ENCODE data around the gene IL17C.

The IL17C gene

DNA sequence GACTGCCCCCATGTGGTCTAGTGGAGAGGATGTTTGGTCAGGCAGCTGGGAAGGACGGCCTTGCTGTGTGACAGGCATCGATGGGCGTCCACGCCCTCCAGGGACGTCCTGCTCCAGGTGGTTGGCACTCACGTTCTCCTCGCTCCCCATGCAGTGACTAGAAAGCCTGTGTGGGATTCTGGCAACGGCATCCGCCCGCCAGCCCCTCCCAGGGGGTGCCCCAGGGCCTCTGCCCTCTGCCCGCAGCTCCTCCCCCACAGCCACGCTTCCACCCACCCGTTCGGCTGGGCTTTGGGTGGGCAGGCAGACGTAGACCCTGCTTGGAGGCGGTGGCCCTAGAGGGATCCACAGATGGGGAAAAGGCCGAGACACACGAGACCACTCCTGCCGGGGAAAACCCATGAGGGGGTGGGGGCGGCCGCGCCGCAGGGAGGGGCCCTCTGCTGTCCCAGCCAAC is 4.7 kb upstream of the IL17C start:
- no peak for DNase-seq (ENCODE audit: low spot score)
- Histone ChIP-seq H3K27ac (no peak overlapping the region), H3K4me3 (peak overlapping the region; percentile 63)
- TF ChIP-seq, protein P1, sequence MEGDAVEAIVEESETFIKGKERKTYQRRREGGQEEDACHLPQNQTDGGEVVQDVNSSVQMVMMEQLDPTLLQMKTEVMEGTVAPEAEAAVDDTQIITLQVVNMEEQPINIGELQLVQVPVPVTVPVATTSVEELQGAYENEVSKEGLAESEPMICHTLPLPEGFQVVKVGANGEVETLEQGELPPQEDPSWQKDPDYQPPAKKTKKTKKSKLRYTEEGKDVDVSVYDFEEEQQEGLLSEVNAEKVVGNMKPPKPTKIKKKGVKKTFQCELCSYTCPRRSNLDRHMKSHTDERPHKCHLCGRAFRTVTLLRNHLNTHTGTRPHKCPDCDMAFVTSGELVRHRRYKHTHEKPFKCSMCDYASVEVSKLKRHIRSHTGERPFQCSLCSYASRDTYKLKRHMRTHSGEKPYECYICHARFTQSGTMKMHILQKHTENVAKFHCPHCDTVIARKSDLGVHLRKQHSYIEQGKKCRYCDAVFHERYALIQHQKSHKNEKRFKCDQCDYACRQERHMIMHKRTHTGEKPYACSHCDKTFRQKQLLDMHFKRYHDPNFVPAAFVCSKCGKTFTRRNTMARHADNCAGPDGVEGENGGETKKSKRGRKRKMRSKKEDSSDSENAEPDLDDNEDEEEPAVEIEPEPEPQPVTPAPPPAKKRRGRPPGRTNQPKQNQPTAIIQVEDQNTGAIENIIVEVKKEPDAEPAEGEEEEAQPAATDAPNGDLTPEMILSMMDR (IDR thresholded peaks at IDR 0.05), result no peak

DNA sequence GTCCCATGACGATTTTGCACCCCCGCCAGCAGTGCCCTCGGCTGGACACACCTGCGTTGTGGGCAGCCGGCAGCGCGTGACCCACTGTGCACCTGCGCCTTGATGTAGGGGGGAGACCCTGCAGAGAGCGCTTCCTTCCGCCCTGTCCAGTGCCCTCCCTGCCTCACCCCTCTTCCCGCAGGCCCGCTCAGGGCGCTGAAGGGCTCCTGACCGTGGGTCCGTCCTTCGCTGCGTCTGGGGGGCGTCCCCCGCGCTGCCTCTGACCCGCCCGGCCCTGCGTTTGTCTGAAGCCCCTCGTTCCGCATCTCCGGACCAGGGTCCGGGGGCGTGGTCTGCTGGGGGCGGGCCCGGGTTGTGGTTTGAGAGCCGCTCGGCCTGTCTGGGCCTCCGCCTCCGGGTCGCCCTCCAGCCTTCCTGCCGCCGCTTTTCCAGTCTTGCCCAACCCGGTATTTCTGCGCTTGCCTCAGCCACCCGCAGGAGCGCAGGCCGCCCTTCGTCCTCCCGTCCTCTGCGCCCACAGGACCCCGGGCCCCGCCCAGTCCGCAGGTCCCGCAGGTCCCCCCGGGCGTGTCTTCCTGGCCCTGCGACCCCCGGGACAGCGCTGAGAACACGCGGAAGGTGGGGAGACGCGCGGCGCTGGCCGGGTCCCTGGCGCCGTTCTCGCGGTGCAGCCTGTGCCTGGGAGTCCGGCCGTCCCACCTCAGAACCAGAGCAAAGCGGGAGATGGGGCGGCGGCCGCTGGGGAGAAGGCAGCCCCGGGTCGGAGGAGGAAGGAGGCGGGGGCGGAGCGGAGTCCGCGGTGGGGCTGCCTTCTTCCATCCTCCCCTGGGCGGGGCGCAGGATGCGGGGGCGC is 4.0 kb upstream of the IL17C start:
- peak overlapping the region; percentile 63 for H3K4me3 ChIP-seq
- no peak for DNase-seq (ENCODE audit: low spot score)
- TF ChIP-seq, protein P1 (IDR thresholded peaks at IDR 0.05), result no peak
- H3K27ac ChIP-seq, result peak overlapping the region in 1 of 2 donors; percentile 19

DNA sequence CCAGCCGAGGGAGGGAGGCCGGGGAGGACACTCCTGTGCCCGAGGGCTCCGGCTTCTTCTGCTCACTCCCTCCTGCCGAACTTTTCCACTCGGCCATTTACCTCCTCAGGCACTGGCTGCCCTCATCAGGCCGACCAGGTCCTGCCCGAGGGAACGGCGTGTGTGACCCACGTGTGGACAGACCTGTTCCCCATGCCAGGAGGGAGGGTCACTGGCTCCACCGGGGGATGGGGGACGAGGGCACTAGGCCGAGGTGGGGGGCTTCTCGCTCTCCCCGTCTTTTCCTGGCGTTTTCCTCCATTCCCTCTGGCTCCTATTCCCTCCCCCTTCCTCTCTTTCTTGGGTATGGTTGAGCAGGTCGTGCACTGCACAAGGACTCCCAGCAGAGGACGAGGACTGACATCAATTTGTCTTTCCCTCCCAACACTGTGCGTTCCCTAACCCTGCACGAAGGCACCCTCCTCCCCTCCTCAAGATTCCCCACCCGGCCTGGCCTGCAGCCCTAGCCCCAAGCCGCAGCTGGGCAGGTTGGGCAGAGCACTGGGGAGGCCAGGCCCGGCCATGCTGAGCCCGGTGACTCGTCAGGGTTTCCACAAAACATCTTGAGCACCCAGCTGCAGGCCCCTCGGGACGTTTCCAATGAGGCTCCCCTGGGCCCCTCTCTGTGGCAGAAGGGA is 3.2 kb upstream of the IL17C start:
- H3K27ac ChIP-seq, result no peak overlapping the region
- H3K4me3 ChIP-seq, result peak overlapping the region; percentile 63
- TF ChIP-seq, protein P1 (IDR thresholded peaks at IDR 0.05), result no peak
- DNase-seq (ENCODE audit: low spot score), result no peak

DNA sequence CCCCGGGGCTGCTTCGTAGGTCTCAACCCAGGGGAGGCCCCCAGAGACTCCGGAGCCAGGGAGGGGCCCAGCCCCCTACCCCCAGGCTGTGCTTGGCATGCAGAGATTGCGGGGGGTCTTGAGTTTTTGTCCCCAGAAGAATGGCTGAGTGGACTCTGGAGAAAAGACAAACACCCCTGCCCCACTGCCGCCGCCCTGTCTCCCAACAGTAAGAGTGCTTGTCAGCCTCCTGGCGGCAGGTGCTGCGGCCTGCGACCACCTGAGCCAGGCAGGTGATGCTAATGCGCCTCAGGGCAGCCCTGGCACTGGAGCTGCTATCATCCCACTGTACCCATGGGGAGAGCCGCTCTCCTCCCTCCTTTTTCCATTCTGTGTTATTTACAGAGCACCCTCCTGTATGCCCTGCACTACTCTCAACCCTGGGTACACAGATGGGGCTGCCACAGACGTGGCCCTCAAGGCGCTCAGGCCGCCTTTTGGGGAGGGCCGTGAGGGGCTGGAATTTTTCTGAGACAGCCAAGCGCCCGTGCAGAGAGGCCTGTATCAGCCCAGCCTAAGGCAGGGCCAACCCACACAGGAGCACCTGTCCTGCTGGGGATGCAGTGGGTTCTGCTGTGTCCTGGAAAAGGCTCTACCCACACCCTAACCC is 2.6 kb upstream of the IL17C start:
- H3K27ac ChIP-seq, result no peak overlapping the region
- no peak for DNase-seq (ENCODE audit: low spot score)
- H3K4me3 ChIP-seq, result no peak overlapping the region
- TF ChIP-seq, protein P1 (IDR thresholded peaks at IDR 0.05), result no peak

DNA sequence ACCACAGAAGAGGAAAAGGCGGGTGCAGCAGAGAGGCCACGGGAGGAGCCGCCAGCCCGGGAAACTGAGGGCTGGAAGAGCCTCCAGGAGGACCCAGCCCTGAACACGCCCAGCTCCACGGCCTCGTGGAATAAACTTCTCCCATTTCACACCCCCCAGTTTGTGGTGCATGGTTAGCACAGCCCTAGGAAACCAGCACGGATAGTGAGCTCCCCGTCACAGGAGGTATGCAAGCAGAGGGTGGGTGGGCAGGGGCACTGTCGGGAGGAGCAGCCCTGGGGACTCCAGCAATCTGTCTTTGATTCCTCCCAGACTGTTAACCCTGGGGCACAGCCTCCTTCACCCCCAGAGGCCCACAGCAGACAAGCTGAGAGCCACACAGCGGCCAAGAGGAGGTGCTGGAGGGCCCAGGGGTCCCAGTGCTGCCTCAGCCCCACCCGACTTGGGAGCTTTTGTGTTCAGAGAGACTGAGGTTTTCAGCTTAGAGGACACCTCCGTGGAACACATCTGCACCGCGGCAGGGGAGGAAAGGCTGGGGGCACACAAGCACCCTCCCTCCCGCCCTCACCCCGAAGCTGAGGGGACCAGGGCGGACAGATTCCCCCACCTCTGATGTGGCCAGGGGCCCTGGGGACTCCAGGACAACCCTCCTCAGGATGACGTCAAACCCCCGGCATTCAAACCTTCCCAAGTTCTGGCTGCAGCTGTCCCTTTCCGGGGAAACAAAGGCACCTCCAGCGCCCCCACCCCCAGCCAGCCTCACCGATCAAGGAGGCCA is 1.7 kb upstream of the IL17C start:
- DNase-seq (ENCODE audit: low spot score), result no peak
- H3K27ac ChIP-seq, result no peak overlapping the region
- H3K4me3 ChIP-seq, result no peak overlapping the region
- TF ChIP-seq, protein P1 (IDR thresholded peaks at IDR 0.05), result no peak

DNA sequence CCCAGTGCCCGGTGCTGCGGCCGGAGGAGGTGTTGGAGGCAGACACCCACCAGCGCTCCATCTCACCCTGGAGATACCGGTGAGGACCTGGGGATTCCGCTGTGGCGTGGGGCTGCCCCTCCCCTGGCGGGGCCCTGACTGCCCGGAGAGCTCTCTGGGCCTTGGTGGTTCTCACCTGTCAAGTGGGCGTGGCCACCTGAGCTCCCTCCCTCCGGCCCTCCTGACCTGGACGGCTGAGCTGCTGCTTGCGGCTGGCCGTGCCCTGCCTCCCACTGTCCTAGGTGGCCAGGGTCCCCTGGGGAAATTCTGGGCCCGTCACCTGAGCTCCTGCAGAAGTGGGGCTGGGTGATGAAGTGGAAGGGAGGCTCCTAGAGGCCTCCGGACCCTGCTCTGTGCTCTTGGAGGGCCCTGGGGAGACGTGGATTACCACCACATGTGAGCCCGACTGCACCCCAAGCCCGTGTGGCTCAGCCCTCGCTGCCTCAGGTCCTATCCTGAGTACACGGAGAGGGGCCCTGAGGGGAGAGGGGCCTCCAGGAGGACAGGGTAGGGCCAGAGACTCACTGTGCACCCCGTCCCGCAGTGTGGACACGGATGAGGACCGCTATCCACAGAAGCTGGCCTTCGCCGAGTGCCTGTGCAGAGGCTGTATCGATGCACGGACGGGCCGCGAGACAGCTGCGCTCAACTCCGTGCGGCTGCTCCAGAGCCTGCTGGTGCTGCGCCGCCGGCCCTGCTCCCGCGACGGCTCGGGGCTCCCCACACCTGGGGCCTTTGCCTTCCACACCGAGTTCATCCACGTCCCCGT is 1.1 kb downstream of the IL17C start:
- H3K27ac ChIP-seq, result no peak overlapping the region
- no peak for DNase-seq (ENCODE audit: low spot score)
- TF ChIP-seq, protein P1 (IDR thresholded peaks at IDR 0.05), result no peak
- H3K4me3 ChIP-seq, result no peak overlapping the region

All from coronary artery (tissue), 2 donors.